GM23248 (cell line): ENCODE results near the gene HSD17B11. TPM values are rescaled to one million over a fixed set of nuclear protein-coding genes. Genes with fewer than 3 reads are reported as not detected.

ENCODE experiments used
- DNase-seq: peaks from one replicate; pipeline ENCODE4 v3.0.0-alpha.2; 2015
- H2AFZ ChIP-seq: fragments of 200-600 bp; sonication (generic); 2 replicates; pipeline ENCODE4 v1.6.1; 2016; ENCODE audit warnings: antibody characterized with exemption
- H3F3A ChIP-seq: fragments of 200-600 bp; sonication (generic); 2 replicates; pipeline ENCODE4 v1.6.1; 2016; ENCODE audit warnings: mild to moderate bottlenecking, antibody characterized with exemption, mixed run types; ENCODE audit not compliant: insufficient read depth
- H3K27ac ChIP-seq: fragments of 200-600 bp; sonication (generic); 2 replicates; pipeline ENCODE4 v1.5.1; 2016; ENCODE audit warnings: mild to moderate bottlenecking
- H3K27me3 ChIP-seq: fragments of 200-600 bp; sonication (generic); replicated peaks from 2 replicates; pipeline ENCODE4 v1.6.1; 2016; ENCODE audit warnings: mild to moderate bottlenecking; ENCODE audit not compliant: insufficient read depth
- H3K36me3 ChIP-seq: fragments of 200-600 bp; sonication (generic); 2 replicates; pipeline ENCODE4 v1.6.1; 2016; ENCODE audit warnings: low read depth, mild to moderate bottlenecking
- H3K4me1 ChIP-seq: fragments of 200-600 bp; sonication (generic); 2 replicates; pipeline ENCODE4 v1.6.1; 2016; ENCODE audit warnings: mild to moderate bottlenecking; ENCODE audit not compliant: insufficient read depth
- H3K4me2 ChIP-seq: fragments of 200-600 bp; sonication (generic); one replicate; pipeline ENCODE4 v1.6.1; 2016; ENCODE audit warnings: mild to moderate bottlenecking; ENCODE audit not compliant: unreplicated experiment
- H3K4me3 ChIP-seq: fragments of 200-600 bp; sonication (generic); 2 replicates; pipeline ENCODE4 v1.5.1; 2016; ENCODE audit warnings: mild to moderate bottlenecking
- H3K79me2 ChIP-seq: fragments of 200-600 bp; sonication (generic); 2 replicates; pipeline ENCODE4 v1.6.1; 2016; ENCODE audit warnings: mild to moderate bottlenecking; ENCODE audit not compliant: insufficient read depth
- H3K9ac ChIP-seq: fragments of 200-600 bp; sonication (generic); 2 replicates; pipeline ENCODE4 v1.6.1; 2016; ENCODE audit warnings: mild to moderate bottlenecking
- H3K9me2 ChIP-seq: fragments of 200-600 bp; sonication (generic); 2 replicates; pipeline ENCODE4 v1.6.1; 2016; ENCODE audit warnings: mixed run types, mild to moderate bottlenecking, moderate library complexity; ENCODE audit not compliant: insufficient read depth
- H3K9me3 ChIP-seq: fragments of 200-600 bp; sonication (generic); one replicate; pipeline ENCODE4 v1.6.1; 2017; ENCODE audit warnings: low read depth
- H4K20me1 ChIP-seq: fragments of 200-600 bp; sonication (generic); 2 replicates; pipeline ENCODE4 v1.6.0; 2016; ENCODE audit not compliant: insufficient read depth
- EZH2 ChIP-seq: fragments of 200-600 bp; sonication (generic); IDR thresholded peaks from 2 replicates; pipeline ENCODE4 v1.6.1; 2018; ENCODE audit warnings: antibody characterized with exemption, mild to moderate bottlenecking; ENCODE audit not compliant: insufficient read depth, poor library complexity, severe bottlenecking
- EZH2phosphoT487 ChIP-seq: fragments of 200-600 bp; sonication (generic); IDR thresholded peaks from 2 replicates; pipeline ENCODE4 v1.6.1; 2018; ENCODE audit warnings: antibody characterized with exemption, moderate library complexity, mild to moderate bottlenecking, low read depth; ENCODE audit not compliant: insufficient read depth
- WGBS, 2 experiments: methylation state at CpG; one replicate each; pipeline ENCODE4 v1.1.6; 2015 to 2017; ENCODE audit warnings: low lambda C conversion rate in 2 of 2, low coverage in 1 of 2; ENCODE audit errors: missing lambda C conversion rate in 2 of 2; 5-methylcytosine and 5-hydroxymethylcytosine counted together
- in situ Hi-C: fragments of 300-500 bp; cut with MboI; formaldehyde crosslinking; loops from 2 replicates; pipeline ENCODE4 v1.15.0; 2020
- polyA plus RNA-seq: library from polyadenylated mRNA; unstranded; fragments of >200 nt; fragmentation: Nextera tagmentation; extraction: Ambion mirVana; gene quantifications from 2 replicates; pipeline ENCODE4 v1.2.1, GENCODE V29; 2016
- total RNA-seq: library from RNA; depleted of rRNA; stranded (reverse); fragments of >200 nt; shearing (Covaris generic); gene quantifications from 2 replicates; pipeline ENCODE4 v1.2.3, GENCODE V29; 2014

The HSD17B11 gene
- total and polyA plus RNA-seq, 2 experiments from 2014 or later: 31.1 to 37.0 TPM

DNA sequence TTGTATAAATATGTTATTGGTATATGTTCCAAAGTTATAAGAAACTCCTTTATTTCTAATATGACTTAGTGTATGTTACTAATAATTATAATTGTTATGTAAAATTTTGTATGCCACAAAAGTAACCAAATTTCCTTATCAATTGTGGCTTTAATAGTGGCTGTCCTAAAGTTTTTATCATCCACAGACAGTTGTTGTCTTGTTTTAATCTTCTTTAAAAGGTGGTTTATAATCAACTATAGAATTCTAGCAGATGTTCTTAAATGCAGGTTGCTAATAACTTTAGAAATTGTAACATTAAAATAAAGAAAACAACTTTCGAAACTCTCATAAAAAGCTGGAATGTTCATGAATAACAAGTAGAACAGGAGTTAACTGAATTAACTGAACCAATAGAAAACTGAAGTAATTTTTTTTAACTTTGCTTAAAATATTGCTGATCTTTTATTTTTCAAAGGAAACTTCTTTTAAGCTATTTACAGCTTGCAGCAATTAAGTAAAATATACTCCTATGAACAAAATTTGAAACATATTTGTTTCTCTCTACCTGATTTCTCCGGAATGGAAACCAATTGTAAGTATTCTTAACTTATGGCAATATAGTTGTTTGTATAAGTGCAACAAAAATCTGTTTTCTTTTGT, 24.3 kb downstream of the HSD17B11 start:
- Histone ChIP-seq H3K27ac (no peak overlapping the region), H3K27me3 (no peaks in the 10 kb centered on the region), H3K79me2 (no peaks in the 10 kb centered on the region), H4K20me1 (no peaks in the 10 kb centered on the region), H3K9me2 (no peaks in the 10 kb centered on the region), H3K9ac (no peak overlapping the region), H3F3A (no peaks in the 10 kb centered on the region), H3K36me3 (peaks cover 15% of the 10 kb centered on the region), H3K4me3 (no peak overlapping the region), H2AFZ (no peak overlapping the region), H3K4me2 (no peak overlapping the region), H3K9me3 (no peaks in the 10 kb centered on the region), H3K4me1 (no peaks in the 10 kb centered on the region)
- TF ChIP-seq EZH2 (no peak), EZH2phosphoT487 (no peak)
- no peak for DNase-seq
- WGBS, 2 experiments: 47 to 48% methylated on average over 2 of the region's 2 CpGs
- in situ Hi-C loops: no loop called here

DNA sequence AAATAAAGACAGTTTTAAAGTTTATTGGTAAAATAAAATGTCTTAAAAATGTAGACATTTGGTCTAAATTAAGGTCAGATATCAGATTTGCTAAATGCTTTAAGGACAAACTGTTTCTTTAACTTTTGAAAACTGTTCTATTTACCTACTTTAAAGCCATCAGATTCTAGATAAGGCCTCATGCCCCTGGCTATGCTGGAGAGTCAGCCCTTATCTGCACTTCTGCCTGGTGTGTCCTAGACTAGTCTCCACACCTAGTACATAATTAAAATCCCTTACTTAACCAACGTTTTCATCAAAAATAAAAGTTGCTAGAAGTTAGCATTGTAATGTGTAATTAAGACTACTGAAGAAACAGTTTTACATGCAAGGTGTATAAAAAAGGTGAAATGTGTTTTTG, 25.6 kb downstream of the HSD17B11 start:
- in situ Hi-C loops: no loop called here

DNA sequence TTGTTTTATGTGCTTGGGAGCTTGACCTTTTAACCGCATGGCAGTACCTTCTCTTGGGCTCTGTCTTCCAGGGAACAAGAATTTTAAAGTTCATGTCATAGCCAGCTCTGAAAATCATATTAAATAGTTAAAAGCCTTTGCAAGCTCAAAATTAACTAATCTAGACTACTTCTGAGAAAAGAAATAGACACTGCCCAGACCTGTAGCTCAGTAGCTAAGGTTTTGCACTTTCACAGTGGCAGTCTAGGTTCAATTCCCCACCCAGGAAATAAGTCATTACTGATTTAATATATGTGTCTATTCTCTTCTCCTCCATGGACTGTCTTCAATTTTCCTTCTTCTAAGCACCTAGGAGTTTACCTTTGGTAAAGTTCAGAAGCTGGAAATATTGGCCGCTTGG, 27.4 kb downstream of the HSD17B11 start:
- in situ Hi-C loops: no loop called here
- Histone ChIP-seq H3K79me2 (no peaks in the 10 kb centered on the region), H3K27me3 (no peaks in the 10 kb centered on the region), H3F3A (no peaks in the 10 kb centered on the region), H2AFZ (no peak overlapping the region), H3K27ac (no peak overlapping the region), H4K20me1 (no peaks in the 10 kb centered on the region), H3K4me1 (no peaks in the 10 kb centered on the region), H3K4me2 (no peak overlapping the region), H3K9me2 (no peaks in the 10 kb centered on the region), H3K9ac (no peak overlapping the region), H3K36me3 (peaks cover 9% of the 10 kb centered on the region; the same call in 1 of the 2 replicates), H3K9me3 (no peaks in the 10 kb centered on the region), H3K4me3 (no peak overlapping the region)
- TF ChIP-seq EZH2 (no peak), EZH2phosphoT487 (no peak)
- DNase-seq: no peak
- WGBS, 2 experiments: 98 to 100% methylated on average over 2 of the region's 2 CpGs

More for the DNA sequence above, 25.6 kb downstream of the HSD17B11 start:
- 38 to 39% methylated on average over 1 of the region's 1 CpG for WGBS, 2 experiments
- no peak for DNase-seq
- no peak overlapping the region for H3K4me3 ChIP-seq
- no peaks in the 10 kb centered on the region for H4K20me1 ChIP-seq
- TF ChIP-seq EZH2phosphoT487 (no peak), EZH2 (no peak)
- H3K9ac ChIP-seq: no peak overlapping the region
- no peaks in the 10 kb centered on the region for H3K79me2 ChIP-seq
- H3K4me2 ChIP-seq: no peak overlapping the region
- H3K9me3 ChIP-seq: no peaks in the 10 kb centered on the region
- no peak overlapping the region for H3K27ac ChIP-seq
- no peak overlapping the region for H2AFZ ChIP-seq
- no peaks in the 10 kb centered on the region for H3K4me1 ChIP-seq
- H3K9me2 ChIP-seq: no peaks in the 10 kb centered on the region
- peaks cover 9% of the 10 kb centered on the region; the same call in 1 of the 2 replicates for H3K36me3 ChIP-seq
- H3F3A ChIP-seq: no peaks in the 10 kb centered on the region
- no peaks in the 10 kb centered on the region for H3K27me3 ChIP-seq

DNA sequence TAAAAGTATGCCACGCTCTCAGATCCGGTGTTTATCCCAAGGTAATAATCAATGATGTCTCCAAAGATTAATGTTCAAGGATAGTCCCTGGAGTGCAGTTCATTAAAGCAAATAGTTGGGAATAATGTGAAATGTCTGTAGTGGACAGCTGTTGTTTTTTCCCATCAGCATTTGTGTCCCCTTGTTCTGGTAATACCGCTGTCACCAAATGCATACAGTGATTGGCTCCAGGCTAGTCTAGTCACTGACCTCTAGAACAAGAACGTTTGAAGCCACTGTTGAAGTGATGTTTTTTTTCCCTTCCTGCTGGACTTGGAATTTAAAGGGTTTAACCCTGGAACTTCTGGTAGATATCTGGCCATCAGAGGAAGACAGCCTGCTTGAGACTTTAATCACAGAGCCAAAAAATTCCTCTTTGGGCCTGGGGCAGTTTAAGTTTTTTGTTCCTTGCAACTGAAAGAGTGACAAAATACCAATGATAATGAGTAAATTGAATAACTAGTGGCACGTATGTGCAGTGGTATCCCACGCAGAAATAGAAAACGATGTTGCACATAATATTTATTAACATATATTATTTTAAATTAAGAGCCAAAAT, 30.6 kb downstream of the HSD17B11 start:
- no peaks in the 10 kb centered on the region for H3K79me2 ChIP-seq
- no peak for TF ChIP-seq EZH2
- TF ChIP-seq EZH2phosphoT487: no peak
- no peak overlapping the region for H3K9ac ChIP-seq
- H3K27me3 ChIP-seq: no peaks in the 10 kb centered on the region
- H3K9me3 ChIP-seq: no peaks in the 10 kb centered on the region
- no peaks in the 10 kb centered on the region for H3K9me2 ChIP-seq
- no peaks in the 10 kb centered on the region for H3K4me1 ChIP-seq
- peaks cover 5% of the 10 kb centered on the region; the same call in 1 of the 2 replicates for H3K36me3 ChIP-seq
- H2AFZ ChIP-seq: no peak overlapping the region
- H3K27ac ChIP-seq: no peak overlapping the region
- 75 to 76% methylated on average over 7 of the region's 7 CpGs for WGBS, 2 experiments
- no peak overlapping the region for H3K4me2 ChIP-seq
- in situ Hi-C loops: no loop called here
- peaks cover 3% of the 10 kb centered on the region for H3F3A ChIP-seq
- H4K20me1 ChIP-seq: no peaks in the 10 kb centered on the region
- no peak for DNase-seq
- H3K4me3 ChIP-seq: no peak overlapping the region
